ENCODE results near the gene SLC25A25.

SLC25A25 gene

DNA sequence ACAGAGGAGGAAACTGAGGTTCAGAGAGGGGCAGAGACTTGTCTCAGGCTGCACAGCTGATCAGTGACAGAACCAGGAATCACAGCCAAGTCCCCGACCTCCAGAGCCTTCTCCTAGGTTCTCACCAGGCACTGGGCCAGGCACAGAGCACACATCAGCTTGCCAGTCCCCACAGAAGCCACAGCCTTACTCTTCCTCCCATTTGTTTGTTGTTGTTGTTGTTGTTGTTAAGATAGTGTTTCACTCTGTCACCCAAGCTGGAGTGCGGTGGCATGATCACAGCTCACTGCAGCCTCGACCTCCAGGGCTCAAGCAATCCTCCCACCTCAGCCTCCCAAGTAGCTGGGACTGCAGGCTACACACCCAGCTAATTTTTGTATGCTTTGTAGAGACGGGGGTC, 42.3 kb upstream of the SLC25A25 start:
- Histone ChIP-seq H3K9me2 (replicated peaks; ENCODE audit: low read depth, low read length) (no peaks in the 10 kb centered on the region), H3K79me2 (ENCODE audit: insufficient read depth, low read length) (0 out of 2 replicates have a peak, but pooled peaks cover 5% of the 10 kb centered on the region), H4K20me1 (ENCODE audit: insufficient read depth, low read length, poor library complexity, severe bottlenecking) (no peaks in the 10 kb centered on the region), H3F3A (ENCODE audit: low read depth) (peaks cover 8% of the 10 kb centered on the region), H3K27me3 (ENCODE audit: insufficient read depth, low read length, poor library complexity, severe bottlenecking) (no peaks in the 10 kb centered on the region), H3K9me3 (ENCODE audit: insufficient read depth, low read depth, low read length) (no peaks in the 10 kb centered on the region), H3K4me3 (ENCODE audit: low read length, poor library complexity, severe bottlenecking) (peak overlapping the region; percentile 51), H3K9ac (ENCODE audit: low read depth, low read length, poor library complexity, severe bottlenecking) (peak overlapping the region; percentile 61), H2AFZ (ENCODE audit: low read length) (no peak overlapping the region), H3K4me1 (ENCODE audit: insufficient read depth, low read length, poor library complexity, severe bottlenecking) (peaks cover 66% of the 10 kb centered on the region), H3K36me3 (ENCODE audit: insufficient read depth, low read length) (no peaks in the 10 kb centered on the region), H3K4me2 (ENCODE audit: low read depth, low read length, poor library complexity, severe bottlenecking) (peak overlapping the region; percentile 62)
- no peak for TF ChIP-seq EZH2phosphoT487 (IDR thresholded peaks at IDR 0.05; ENCODE audit: borderline replicate concordance)
- TF ChIP-seq, protein P1, sequence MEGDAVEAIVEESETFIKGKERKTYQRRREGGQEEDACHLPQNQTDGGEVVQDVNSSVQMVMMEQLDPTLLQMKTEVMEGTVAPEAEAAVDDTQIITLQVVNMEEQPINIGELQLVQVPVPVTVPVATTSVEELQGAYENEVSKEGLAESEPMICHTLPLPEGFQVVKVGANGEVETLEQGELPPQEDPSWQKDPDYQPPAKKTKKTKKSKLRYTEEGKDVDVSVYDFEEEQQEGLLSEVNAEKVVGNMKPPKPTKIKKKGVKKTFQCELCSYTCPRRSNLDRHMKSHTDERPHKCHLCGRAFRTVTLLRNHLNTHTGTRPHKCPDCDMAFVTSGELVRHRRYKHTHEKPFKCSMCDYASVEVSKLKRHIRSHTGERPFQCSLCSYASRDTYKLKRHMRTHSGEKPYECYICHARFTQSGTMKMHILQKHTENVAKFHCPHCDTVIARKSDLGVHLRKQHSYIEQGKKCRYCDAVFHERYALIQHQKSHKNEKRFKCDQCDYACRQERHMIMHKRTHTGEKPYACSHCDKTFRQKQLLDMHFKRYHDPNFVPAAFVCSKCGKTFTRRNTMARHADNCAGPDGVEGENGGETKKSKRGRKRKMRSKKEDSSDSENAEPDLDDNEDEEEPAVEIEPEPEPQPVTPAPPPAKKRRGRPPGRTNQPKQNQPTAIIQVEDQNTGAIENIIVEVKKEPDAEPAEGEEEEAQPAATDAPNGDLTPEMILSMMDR (conservative IDR thresholded peaks at IDR 0.05; ENCODE audit: low read length): no peak

DNA sequence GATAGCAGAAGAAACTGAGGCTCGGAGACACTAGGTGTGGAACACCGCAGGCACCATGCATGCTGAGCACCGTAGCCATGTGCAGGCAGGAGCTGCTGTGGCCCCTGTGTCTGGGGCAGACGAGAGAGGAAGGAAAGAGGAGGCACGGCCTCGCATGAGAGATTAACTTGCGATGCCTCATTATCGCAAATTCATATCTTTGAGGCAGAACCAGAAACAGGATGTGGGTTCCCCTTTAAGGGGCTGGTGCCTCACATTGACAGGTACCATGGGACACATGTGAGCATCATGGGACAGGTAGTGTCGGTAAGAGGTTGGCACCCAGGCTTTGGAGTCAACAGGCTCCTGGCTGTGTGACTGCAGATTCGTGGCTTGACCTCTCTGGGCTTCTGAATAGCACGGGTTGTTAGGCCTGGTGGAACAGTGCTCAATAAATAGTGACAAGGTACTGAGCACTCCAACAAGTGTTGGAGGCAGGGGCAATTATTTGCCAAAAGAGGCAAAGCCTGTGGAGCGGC, 41.7 kb upstream of the SLC25A25 start:
- H3K9ac ChIP-seq (ENCODE audit: low read depth, low read length, poor library complexity, severe bottlenecking): peak overlapping the region; percentile 61
- H2AFZ ChIP-seq (ENCODE audit: low read length): no peak overlapping the region
- peak overlapping the region; percentile 51 for H3K4me3 ChIP-seq (ENCODE audit: low read length, poor library complexity, severe bottlenecking)
- no peaks in the 10 kb centered on the region for H3K9me3 ChIP-seq (ENCODE audit: insufficient read depth, low read depth, low read length)
- H4K20me1 ChIP-seq (ENCODE audit: insufficient read depth, low read length, poor library complexity, severe bottlenecking): no peaks in the 10 kb centered on the region
- H3K9me2 ChIP-seq (replicated peaks; ENCODE audit: low read depth, low read length): no peaks in the 10 kb centered on the region
- H3K4me1 ChIP-seq (ENCODE audit: insufficient read depth, low read length, poor library complexity, severe bottlenecking): peaks cover 66% of the 10 kb centered on the region
- TF ChIP-seq EZH2phosphoT487 (IDR thresholded peaks at IDR 0.05; ENCODE audit: borderline replicate concordance): no peak
- TF ChIP-seq, protein P1 (conservative IDR thresholded peaks at IDR 0.05; ENCODE audit: low read length): no peak
- no peaks in the 10 kb centered on the region for H3K36me3 ChIP-seq (ENCODE audit: insufficient read depth, low read length)
- peak overlapping the region; percentile 62 for H3K4me2 ChIP-seq (ENCODE audit: low read depth, low read length, poor library complexity, severe bottlenecking)
- H3F3A ChIP-seq (ENCODE audit: low read depth): peaks cover 8% of the 10 kb centered on the region
- H3K79me2 ChIP-seq (ENCODE audit: insufficient read depth, low read length): 0 out of 2 replicates have a peak, but pooled peaks cover 5% of the 10 kb centered on the region
- no peaks in the 10 kb centered on the region for H3K27me3 ChIP-seq (ENCODE audit: insufficient read depth, low read length, poor library complexity, severe bottlenecking)

DNA sequence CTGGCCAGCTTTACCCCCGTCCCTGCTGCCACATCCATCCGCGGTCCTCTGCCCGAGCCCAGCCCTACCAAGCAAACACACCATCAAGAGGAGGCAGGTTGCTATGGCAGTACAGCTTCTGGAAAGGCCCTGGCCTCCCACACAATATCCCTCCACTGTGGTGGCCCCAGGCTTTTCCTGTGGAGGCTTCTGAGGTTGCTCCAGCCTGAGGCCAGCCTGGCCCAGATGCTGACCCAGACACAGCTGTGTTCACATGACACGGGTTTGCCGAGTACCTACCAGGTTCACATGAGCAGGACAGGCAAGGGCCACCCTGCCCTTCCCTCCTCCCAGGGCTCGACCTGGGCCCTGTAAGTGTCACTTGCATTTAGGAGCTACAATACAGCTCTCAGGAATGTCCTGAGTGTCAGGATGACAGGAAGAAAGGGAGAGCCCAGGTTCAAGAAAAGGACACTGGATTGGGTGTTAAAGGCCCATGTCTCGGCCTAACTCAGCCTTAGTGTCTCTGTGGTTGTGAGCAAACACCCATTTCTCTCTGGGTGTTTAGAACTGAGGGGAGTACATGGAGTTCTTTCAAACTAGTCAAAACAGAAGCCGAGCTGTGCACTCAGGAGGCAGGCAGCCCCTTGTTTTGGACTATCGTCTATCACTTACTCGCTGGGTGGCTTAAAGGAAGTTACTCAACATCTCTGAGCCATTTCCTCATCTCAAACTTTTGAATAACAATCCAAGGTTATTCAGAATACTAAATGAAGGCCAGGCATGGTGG, 41.1 kb upstream of the SLC25A25 start:
- Histone ChIP-seq H3K79me2 (ENCODE audit: insufficient read depth, low read length) (0 out of 2 replicates have a peak, but pooled peaks cover 5% of the 10 kb centered on the region), H3K9ac (ENCODE audit: low read depth, low read length, poor library complexity, severe bottlenecking) (peak overlapping the region; percentile 51), H4K20me1 (ENCODE audit: insufficient read depth, low read length, poor library complexity, severe bottlenecking) (no peaks in the 10 kb centered on the region), H3K4me2 (ENCODE audit: low read depth, low read length, poor library complexity, severe bottlenecking) (peak overlapping the region; percentile 62), H3K36me3 (ENCODE audit: insufficient read depth, low read length) (no peaks in the 10 kb centered on the region), H3F3A (ENCODE audit: low read depth) (peaks cover 8% of the 10 kb centered on the region), H3K4me1 (ENCODE audit: insufficient read depth, low read length, poor library complexity, severe bottlenecking) (peaks cover 65% of the 10 kb centered on the region), H3K27me3 (ENCODE audit: insufficient read depth, low read length, poor library complexity, severe bottlenecking) (no peaks in the 10 kb centered on the region), H3K9me3 (ENCODE audit: insufficient read depth, low read depth, low read length) (no peaks in the 10 kb centered on the region), H3K9me2 (replicated peaks; ENCODE audit: low read depth, low read length) (no peaks in the 10 kb centered on the region), H3K4me3 (ENCODE audit: low read length, poor library complexity, severe bottlenecking) (peak overlapping the region; percentile 51), H2AFZ (ENCODE audit: low read length) (no peak overlapping the region)
- TF ChIP-seq, protein P1 (conservative IDR thresholded peaks at IDR 0.05; ENCODE audit: low read length): no peak
- no peak for TF ChIP-seq EZH2phosphoT487 (IDR thresholded peaks at IDR 0.05; ENCODE audit: borderline replicate concordance)

Measured in Loucy (cell line).